GM19452 (cell line): ENCODE results near the gene SV2C.

Experiments
- ATAC-seq: cut with Tn5 transposase; IDR thresholded peaks from one replicate; pipeline ENCODE4 v1.9.1; 2021; ENCODE audit not compliant: unreplicated experiment

SV2C gene

GRCh38 chr5:76376148-76376865 is 293.1 kb downstream of the SV2C start:
- ATAC-seq: no peak

GRCh38 chr5:76376866-76377230 is 293.7 kb downstream of the SV2C start:
- no peak for ATAC-seq

DNA sequence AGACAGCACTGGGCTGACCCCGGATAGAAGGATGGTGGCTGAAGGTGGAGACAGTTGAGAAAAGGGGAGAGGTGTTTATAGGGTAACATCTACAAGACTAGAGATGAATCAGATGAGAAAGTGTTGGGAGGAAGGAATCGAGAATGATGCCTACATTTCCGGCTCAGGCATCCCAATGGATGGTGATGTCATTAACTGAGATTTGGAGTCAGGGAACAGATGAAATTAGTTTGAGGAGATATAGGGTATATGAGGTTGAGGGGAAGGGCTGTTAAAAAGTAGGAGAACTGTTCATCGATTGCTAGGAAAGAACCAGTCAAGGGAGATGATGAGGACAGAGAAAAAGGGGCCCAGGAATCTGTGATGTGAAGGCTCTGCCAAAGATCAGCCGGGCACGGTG is 295.2 kb downstream of the SV2C start:
- ATAC-seq: no peak

GRCh38 chr5:76379316-76379715 is 296.1 kb downstream of the SV2C start:
- ATAC-seq: no peak

DNA sequence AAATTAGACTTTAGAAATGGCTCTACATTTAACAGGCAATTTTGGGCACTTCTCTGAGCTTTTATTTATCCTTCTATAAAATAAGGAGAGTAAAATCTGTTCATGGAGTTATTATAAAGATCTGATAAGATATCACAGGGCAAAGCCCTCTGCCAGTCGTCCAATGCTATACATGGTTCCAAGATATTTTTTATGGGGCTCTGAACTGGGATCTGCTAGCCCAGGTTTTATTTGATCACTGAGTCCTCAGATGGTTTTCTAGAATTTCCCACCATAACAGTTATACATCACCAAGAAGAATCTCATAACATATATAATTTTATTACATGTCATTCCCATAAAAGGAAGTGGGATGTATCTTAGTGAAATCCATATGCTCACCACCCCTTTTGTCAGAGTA is 296.7 kb downstream of the SV2C start:
- ATAC-seq: no peak

DNA sequence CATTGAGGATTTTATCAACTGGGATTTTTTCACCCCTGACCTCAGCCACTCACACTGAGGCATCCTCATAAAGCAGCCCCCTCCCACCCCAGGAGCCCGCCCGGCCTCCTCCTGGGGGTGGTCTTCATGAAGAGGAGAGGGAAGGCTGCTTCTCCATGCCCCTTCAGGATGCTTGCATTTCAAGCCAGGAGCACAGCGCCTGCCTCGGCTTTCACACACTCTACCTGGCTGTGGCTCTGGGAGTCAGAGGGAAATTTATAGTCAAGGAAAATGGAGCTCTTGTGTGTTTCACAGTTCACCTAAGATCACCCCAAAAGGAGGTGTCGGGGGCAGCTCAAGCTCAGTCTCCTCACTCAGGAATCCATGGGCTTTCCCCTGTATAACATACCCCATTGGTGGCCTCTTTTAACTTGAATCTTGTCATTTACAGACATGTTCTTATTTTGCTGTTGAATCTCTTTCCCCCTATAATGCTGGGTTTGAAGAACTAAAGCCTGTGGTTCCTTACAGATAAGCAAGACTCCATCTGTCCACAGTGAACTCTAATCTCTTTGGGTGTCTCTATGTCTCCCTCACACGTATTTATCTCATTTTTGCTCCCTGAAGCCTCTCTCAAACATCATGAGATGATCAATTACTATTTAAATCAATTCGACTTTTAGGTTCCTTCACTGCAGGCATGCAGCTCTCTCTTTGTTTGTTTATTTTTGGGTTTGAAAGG is 297.3 kb downstream of the SV2C start:
- no peak for ATAC-seq

- no peak for ATAC-seq
Observed at GRCh38 chr5:76383126-76383832, 300.1 kb downstream of the SV2C start.

GRCh38 chr5:76384189-76384588 is 301.0 kb downstream of the SV2C start:
- no peak for ATAC-seq

DNA sequence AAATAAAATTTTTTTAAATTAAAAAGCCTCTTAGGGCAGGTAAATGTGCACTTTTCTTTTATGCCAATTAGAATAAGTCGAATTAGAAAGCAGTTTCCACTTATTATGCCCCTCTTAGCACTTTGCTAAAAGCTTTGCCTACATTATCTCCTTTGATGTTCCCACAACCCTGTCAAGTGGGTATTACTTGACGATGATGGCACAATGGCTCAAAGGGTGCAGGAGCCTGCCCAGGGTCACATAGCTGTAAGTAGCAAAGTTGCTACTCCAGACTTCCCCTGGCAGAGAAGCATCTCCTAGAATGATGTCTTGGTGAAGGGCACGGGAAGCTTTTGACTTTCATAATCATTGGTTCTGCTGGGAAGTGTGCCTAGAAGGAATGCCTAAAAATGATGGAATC is 301.5 kb downstream of the SV2C start:
- ATAC-seq: no peak

GRCh38 chr5:76385540-76385939 is 302.4 kb downstream of the SV2C start:
- no peak for ATAC-seq

GRCh38 chr5:76386360-76386759 is 303.2 kb downstream of the SV2C start:
- no peak for ATAC-seq

- no peak for ATAC-seq
Observed at GRCh38 chr5:76388236-76388635, 305.1 kb downstream of the SV2C start.

DNA sequence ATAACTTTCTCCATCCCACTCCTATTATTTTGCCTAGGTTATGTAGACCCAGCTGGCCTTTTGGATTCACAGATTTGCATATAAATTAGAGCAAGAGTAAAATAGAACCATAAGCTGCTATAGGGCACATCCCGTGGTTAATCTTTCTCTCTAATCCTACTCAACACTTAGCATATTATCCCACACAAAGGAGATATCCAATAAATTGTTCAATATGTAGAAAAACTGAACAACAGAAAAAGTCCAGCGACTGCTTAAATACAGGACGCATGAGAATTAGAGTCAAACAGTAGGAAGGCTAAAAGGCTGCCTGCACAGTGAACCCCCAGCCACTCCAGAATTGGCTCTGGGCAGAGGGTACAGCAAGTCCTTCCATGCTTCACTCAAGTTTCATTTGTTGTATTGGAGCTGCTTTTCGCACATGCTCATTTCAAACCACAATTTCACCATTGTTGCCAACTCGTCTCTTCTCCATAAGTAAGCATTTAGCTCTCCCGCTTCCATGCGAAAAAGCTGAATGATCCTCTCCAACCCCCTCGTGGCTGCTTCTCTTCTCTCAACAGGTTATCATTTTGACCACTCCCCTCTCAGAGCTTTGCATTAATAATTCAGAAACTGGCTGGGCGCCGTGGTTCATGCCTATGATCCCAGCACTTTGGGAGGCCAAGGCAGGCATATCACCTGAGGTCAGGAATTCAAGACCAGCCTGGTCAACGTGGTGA is 305.8 kb downstream of the SV2C start:
- no peak for ATAC-seq

GRCh38 chr5:76389513-76390154 is 306.5 kb downstream of the SV2C start:
- no peak for ATAC-seq

GRCh38 chr5:76391014-76391413 is 307.8 kb downstream of the SV2C start:
- no peak for ATAC-seq

GRCh38 chr5:76393035-76393680 is 310.0 kb downstream of the SV2C start:
- no peak for ATAC-seq

- ATAC-seq: no peak
Observed at GRCh38 chr5:76397200-76397599, 314.0 kb downstream of the SV2C start.

DNA sequence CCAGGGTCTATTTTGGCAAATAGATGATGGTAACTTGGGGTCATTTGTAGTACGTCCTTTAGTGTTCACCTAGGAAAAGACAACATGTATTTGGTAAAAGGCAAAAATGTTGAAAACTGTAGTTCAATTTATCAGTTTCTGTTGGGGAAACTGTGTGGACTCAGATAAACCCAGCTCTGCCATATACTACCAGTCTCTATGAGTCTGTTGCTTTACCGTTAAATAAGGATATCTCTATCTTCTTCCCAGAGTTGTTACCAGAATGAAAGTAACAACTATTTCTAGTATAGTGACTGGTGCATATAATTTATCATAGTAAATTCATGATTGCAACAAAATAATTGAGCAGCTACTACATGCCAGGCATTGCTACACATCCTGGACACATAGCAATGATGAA is 316.1 kb downstream of the SV2C start:
- ATAC-seq: no peak

GRCh38 chr5:76400466-76400865 is 317.3 kb downstream of the SV2C start:
- no peak for ATAC-seq

- no peak for ATAC-seq
Observed at GRCh38 chr5:76401801-76402250, 318.6 kb downstream of the SV2C start.
